AG09309 (cell line): Measurements from ENCODE around the gene PRKCA.
"Not testable (repeated sequence)": the region's sequence is repeated elsewhere in the genome, so short reads cannot be mapped to it uniquely, and the experiment has no call there.

Source experiments
- DNase-seq: peaks from one replicate; pipeline ENCODE4 v3.0.0-alpha.2; 2010; ENCODE audit warnings: low read depth
- H3K4me3 ChIP-seq: 2 replicates; pipeline ENCODE4 v1.5.1; 2011; ENCODE audit warnings: mild to moderate bottlenecking, low read depth, low read length, moderate library complexity; ENCODE audit not compliant: control insufficient read depth
- CTCF ChIP-seq: IDR thresholded peaks from 2 replicates; pipeline ENCODE4 v1.5.1; 2011; ENCODE audit warnings: mild to moderate bottlenecking, low read depth, low read length, inconsistent platforms; ENCODE audit not compliant: insufficient read depth, control insufficient read depth; ENCODE audit errors: missing control alignments

The PRKCA gene

GRCh38 chr17:66317629-66318028, 15.2 kb downstream of the PRKCA start:
- no peak for DNase-seq
- no peak overlapping the region for H3K4me3 ChIP-seq
- no peak for TF ChIP-seq CTCF

GRCh38 chr17:66319226-66319625, 16.8 kb downstream of the PRKCA start:
- TF ChIP-seq CTCF: no peak
- H3K4me3 ChIP-seq: no peak overlapping the region
- DNase-seq: no peak

- H3K4me3 ChIP-seq: no peak overlapping the region
- TF ChIP-seq CTCF: no peak
- DNase-seq: no peak
These were observed 20.4 kb downstream of the PRKCA start for GRCh38 chr17:66322764-66323163.

- DNase-seq, H3K4me3 ChIP-seq: not testable (repeated sequence)
These were observed 22.1 kb downstream of the PRKCA start for GRCh38 chr17:66324381-66325004.

- H3K4me3 ChIP-seq: no peak overlapping the region
- TF ChIP-seq CTCF: no peak
- no peak for DNase-seq
These were observed 24.1 kb downstream of the PRKCA start for GRCh38 chr17:66326476-66327047.

GRCh38 chr17:66330646-66331037, 28.2 kb downstream of the PRKCA start:
- H3K4me3 ChIP-seq: no peak overlapping the region
- TF ChIP-seq CTCF: no peak
- DNase-seq: no peak

- no peak overlapping the region for H3K4me3 ChIP-seq
- TF ChIP-seq CTCF: no peak
- no peak for DNase-seq
These were observed 28.8 kb downstream of the PRKCA start for GRCh38 chr17:66331038-66331816.
